WTC11 (cell line): ENCODE results near the gene LRRC23. TPM values are rescaled to one million over a fixed set of nuclear protein-coding genes. Genes with fewer than 3 reads are reported as not detected.

Experiments used
- ARID4B ChIP-seq: sonication (generic); formaldehyde crosslinking; IDR thresholded peaks from 2 replicates; pipeline ENCODE4 v1.8.0; 2023; ENCODE audit warnings: missing genetic modification reagents, mild to moderate bottlenecking, borderline replicate concordance
- CREB1 ChIP-seq: sonication (generic); formaldehyde crosslinking; IDR thresholded peaks from 2 replicates; pipeline ENCODE4 v1.8.0; 2023; ENCODE audit warnings: mild to moderate bottlenecking, missing genetic modification reagents
- E2F1 ChIP-seq: sonication (generic); formaldehyde crosslinking; IDR thresholded peaks from 2 replicates; pipeline ENCODE4 v1.8.0; 2022; ENCODE audit warnings: mild to moderate bottlenecking, missing genetic modification reagents
- E2F4 ChIP-seq: sonication (generic); formaldehyde crosslinking; IDR thresholded peaks from 2 replicates; pipeline ENCODE4 v1.8.1; 2022; ENCODE audit warnings: low read depth, mild to moderate bottlenecking, moderate library complexity, missing genetic modification reagents, borderline replicate concordance
- ETV6 ChIP-seq: sonication (generic); formaldehyde crosslinking; IDR thresholded peaks from 2 replicates; pipeline ENCODE4 v1.8.1; 2022; ENCODE audit warnings: mild to moderate bottlenecking, missing genetic modification reagents
- FOXJ3 ChIP-seq: sonication (generic); formaldehyde crosslinking; IDR thresholded peaks from 2 replicates; pipeline ENCODE4 v1.9.0; 2021; ENCODE audit warnings: missing genetic modification reagents, mild to moderate bottlenecking, borderline replicate concordance
- GTF2I ChIP-seq: fragments of 250-450 bp; sonication (Bioruptor Pico); conservative IDR thresholded peaks from 2 replicates; pipeline ENCODE4 v1.4.0; 2021; ENCODE audit warnings: mild to moderate bottlenecking
- NFATC4 ChIP-seq: fragments of 250-450 bp; sonication (Bioruptor Pico); IDR thresholded peaks from 2 replicates; pipeline ENCODE4 v1.9.0; 2021; ENCODE audit warnings: mild to moderate bottlenecking
- NR3C1 ChIP-seq: sonication (generic); formaldehyde crosslinking; conservative IDR thresholded peaks from 2 replicates; pipeline ENCODE4 v1.8.1; 2023; ENCODE audit warnings: low read depth, mild to moderate bottlenecking, missing genetic modification reagents
- ZBTB21 ChIP-seq: sonication (generic); formaldehyde crosslinking; IDR thresholded peaks from 2 replicates; pipeline ENCODE4 v1.8.1; 2023; ENCODE audit warnings: mild to moderate bottlenecking, missing genetic modification reagents, borderline replicate concordance
- ZBTB43 ChIP-seq: sonication (generic); formaldehyde crosslinking; IDR thresholded peaks from 2 replicates; pipeline ENCODE4 v1.8.1; 2023; ENCODE audit warnings: mild to moderate bottlenecking, missing genetic modification reagents
- ZMAT4 ChIP-seq: fragments of 250-450 bp; sonication (Bioruptor Pico); IDR thresholded peaks from 2 replicates; pipeline ENCODE4 v1.9.0; 2021; ENCODE audit warnings: mild to moderate bottlenecking
- ZNF232 ChIP-seq: sonication (generic); formaldehyde crosslinking; IDR thresholded peaks from 2 replicates; pipeline ENCODE4 v1.8.0; 2022; ENCODE audit warnings: mild to moderate bottlenecking, missing genetic modification reagents
- ZNF263 ChIP-seq: sonication (generic); formaldehyde crosslinking; IDR thresholded peaks from 2 replicates; pipeline ENCODE4 v1.8.1; 2022; ENCODE audit warnings: low read depth, mild to moderate bottlenecking, moderate library complexity, missing genetic modification reagents
- total RNA-seq: library from RNA; stranded (reverse); gene quantifications from 3 replicates; pipeline ENCODE4 v1.2.3, GENCODE V29; 2021
- TF ChIP-seq, protein P1 (sequence below): fragments of 250-450 bp; sonication (Bioruptor Pico); IDR thresholded peaks from 2 replicates; pipeline ENCODE4 v2.1.2; 2022; ENCODE audit warnings: mild to moderate bottlenecking, moderate library complexity
- TF ChIP-seq, protein P2 (sequence below): fragments of 250-450 bp; sonication (Bioruptor Pico); IDR thresholded peaks from 2 replicates; pipeline ENCODE4 v1.9.0; 2021; ENCODE audit warnings: mild to moderate bottlenecking
- TF ChIP-seq, protein P3 (sequence below): sonication (generic); formaldehyde crosslinking; IDR thresholded peaks from 2 replicates; pipeline ENCODE4 v1.8.1; 2022; ENCODE audit warnings: missing genetic modification reagents, borderline replicate concordance
- TF ChIP-seq, protein P4 (sequence below): sonication (generic); formaldehyde crosslinking; IDR thresholded peaks from 2 replicates; pipeline ENCODE4 v1.8.1; 2023; ENCODE audit warnings: mild to moderate bottlenecking, missing genetic modification reagents, borderline replicate concordance

LRRC23 gene
- total RNA-seq, 1 experiment from 2014 or later = 3.1 TPM

DNA sequence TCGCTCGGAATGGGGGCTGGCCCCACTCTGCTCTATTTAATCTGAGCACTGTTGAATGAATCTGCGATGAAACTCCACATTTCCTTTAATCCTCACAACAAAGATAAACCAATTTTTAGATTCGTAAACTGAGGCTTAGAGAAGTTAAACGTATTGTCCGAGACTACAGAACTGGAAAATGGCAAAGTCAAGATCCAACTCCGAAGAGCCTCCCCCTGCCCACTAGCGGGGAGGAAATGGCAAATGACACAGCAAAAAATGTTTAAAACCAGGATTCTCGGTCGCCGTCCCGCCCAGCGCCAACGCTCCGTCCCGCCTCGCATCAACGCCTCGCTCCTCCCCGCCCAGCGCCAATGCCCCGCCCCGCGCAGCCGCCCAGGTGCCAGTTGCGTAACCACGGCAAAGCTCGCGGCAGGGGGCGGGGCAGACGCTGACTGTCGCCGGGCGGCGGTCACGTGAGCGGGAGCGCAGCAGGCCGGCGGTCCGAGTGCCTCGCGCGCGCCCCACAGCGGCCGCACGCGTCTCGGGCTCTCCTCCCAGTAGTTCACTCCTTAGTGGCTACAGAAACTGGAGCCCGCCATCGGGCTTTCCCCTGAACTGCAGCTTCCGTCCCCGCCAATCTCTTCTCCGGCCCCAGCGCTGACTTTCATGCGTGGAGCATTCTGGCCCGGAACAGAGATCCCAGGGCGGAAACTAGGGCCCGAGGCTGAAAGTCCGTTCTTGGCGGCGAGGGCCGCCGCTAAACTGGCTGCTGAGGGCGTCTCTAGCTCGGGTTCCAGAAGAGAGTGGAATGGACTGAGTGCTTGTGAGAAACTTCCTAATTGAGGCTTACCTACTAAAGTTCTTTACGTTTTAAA is 13.6 kb upstream of the LRRC23 start (continued):
- TF ChIP-seq, protein P1, sequence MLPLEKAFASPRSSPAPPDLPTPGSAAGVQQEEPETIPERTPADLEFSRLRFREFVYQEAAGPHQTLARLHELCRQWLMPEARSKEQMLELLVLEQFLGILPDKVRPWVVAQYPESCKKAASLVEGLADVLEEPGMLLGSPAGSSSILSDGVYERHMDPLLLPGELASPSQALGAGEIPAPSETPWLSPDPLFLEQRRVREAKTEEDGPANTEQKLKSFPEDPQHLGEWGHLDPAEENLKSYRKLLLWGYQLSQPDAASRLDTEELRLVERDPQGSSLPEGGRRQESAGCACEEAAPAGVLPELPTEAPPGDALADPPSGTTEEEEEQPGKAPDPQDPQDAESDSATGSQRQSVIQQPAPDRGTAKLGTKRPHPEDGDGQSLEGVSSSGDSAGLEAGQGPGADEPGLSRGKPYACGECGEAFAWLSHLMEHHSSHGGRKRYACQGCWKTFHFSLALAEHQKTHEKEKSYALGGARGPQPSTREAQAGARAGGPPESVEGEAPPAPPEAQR (CRISPR knock-in tag) = no peak
- TF ChIP-seq ETV6 (CRISPR knock-in tag) (peak; percentile 37; the same call in 1 of the 2 replicates), CREB1 (CRISPR knock-in tag) (no peak), ARID4B (CRISPR knock-in tag) (no peak), ZBTB21 (CRISPR knock-in tag) (peak; percentile 85; the same call in 1 of the 2 replicates), GTF2I (CRISPR knock-in tag) (no peak), FOXJ3 (CRISPR knock-in tag) (no peak), ZMAT4 (no peak), E2F1 (CRISPR knock-in tag) (0 out of 2 replicates have a peak, but pooled peaks have one; percentile 28), NFATC4 (CRISPR knock-in tag) (no peak), NR3C1 (no peak), ZBTB43 (CRISPR knock-in tag) (no peak), ZNF263 (CRISPR knock-in tag) (no peak), E2F4 (no peak), ZNF232 (CRISPR knock-in tag) (0 out of 2 replicates have a peak, but pooled peaks have one; percentile 73)
- TF ChIP-seq, protein P2, sequence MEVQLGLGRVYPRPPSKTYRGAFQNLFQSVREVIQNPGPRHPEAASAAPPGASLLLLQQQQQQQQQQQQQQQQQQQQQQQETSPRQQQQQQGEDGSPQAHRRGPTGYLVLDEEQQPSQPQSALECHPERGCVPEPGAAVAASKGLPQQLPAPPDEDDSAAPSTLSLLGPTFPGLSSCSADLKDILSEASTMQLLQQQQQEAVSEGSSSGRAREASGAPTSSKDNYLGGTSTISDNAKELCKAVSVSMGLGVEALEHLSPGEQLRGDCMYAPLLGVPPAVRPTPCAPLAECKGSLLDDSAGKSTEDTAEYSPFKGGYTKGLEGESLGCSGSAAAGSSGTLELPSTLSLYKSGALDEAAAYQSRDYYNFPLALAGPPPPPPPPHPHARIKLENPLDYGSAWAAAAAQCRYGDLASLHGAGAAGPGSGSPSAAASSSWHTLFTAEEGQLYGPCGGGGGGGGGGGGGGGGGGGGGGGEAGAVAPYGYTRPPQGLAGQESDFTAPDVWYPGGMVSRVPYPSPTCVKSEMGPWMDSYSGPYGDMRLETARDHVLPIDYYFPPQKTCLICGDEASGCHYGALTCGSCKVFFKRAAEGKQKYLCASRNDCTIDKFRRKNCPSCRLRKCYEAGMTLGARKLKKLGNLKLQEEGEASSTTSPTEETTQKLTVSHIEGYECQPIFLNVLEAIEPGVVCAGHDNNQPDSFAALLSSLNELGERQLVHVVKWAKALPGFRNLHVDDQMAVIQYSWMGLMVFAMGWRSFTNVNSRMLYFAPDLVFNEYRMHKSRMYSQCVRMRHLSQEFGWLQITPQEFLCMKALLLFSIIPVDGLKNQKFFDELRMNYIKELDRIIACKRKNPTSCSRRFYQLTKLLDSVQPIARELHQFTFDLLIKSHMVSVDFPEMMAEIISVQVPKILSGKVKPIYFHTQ = no peak
- TF ChIP-seq, protein P3, sequence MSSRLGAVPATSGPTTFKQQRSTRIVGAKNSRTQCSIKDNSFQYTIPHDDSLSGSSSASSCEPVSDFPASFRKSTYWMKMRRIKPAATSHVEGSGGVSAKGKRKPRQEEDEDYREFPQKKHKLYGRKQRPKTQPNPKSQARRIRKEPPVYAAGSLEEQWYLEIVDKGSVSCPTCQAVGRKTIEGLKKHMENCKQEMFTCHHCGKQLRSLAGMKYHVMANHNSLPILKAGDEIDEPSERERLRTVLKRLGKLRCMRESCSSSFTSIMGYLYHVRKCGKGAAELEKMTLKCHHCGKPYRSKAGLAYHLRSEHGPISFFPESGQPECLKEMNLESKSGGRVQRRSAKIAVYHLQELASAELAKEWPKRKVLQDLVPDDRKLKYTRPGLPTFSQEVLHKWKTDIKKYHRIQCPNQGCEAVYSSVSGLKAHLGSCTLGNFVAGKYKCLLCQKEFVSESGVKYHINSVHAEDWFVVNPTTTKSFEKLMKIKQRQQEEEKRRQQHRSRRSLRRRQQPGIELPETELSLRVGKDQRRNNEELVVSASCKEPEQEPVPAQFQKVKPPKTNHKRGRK (CRISPR knock-in tag) = no peak
- TF ChIP-seq, protein P4, sequence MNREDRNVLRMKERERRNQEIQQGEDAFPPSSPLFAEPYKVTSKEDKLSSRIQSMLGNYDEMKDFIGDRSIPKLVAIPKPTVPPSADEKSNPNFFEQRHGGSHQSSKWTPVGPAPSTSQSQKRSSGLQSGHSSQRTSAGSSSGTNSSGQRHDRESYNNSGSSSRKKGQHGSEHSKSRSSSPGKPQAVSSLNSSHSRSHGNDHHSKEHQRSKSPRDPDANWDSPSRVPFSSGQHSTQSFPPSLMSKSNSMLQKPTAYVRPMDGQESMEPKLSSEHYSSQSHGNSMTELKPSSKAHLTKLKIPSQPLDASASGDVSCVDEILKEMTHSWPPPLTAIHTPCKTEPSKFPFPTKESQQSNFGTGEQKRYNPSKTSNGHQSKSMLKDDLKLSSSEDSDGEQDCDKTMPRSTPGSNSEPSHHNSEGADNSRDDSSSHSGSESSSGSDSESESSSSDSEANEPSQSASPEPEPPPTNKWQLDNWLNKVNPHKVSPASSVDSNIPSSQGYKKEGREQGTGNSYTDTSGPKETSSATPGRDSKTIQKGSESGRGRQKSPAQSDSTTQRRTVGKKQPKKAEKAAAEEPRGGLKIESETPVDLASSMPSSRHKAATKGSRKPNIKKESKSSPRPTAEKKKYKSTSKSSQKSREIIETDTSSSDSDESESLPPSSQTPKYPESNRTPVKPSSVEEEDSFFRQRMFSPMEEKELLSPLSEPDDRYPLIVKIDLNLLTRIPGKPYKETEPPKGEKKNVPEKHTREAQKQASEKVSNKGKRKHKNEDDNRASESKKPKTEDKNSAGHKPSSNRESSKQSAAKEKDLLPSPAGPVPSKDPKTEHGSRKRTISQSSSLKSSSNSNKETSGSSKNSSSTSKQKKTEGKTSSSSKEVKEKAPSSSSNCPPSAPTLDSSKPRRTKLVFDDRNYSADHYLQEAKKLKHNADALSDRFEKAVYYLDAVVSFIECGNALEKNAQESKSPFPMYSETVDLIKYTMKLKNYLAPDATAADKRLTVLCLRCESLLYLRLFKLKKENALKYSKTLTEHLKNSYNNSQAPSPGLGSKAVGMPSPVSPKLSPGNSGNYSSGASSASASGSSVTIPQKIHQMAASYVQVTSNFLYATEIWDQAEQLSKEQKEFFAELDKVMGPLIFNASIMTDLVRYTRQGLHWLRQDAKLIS = peak; percentile 80; the same call in 1 of the 2 replicates
